ENCODE results near the gene ACE. TPM values are rescaled to one million over a fixed set of nuclear protein-coding genes. Genes with fewer than 3 reads are reported as not detected.

Gene ACE
- total and polyA plus RNA-seq, 2 experiments from 2014 or later, result 0.82 to 9.1 TPM

- no peak for TF ChIP-seq REST (IDR thresholded peaks at IDR 0.05; ENCODE audit: unreplicated experiment)
- no peak for TF ChIP-seq POLR2AphosphoS5 (IDR thresholded peaks at IDR 0.05; ENCODE audit: low read depth)
- TF ChIP-seq ZNF331 (CRISPR knock-in tag; IDR thresholded peaks at IDR 0.05; ENCODE audit: low read depth), result no peak
These were observed 17.6 kb downstream of the ACE start (continued) for GRCh38 chr17:63494300-63494928.

- Mint-ChIP-seq H3K27ac (no peak overlapping the region), H3K4me1 (peaks cover 10% of the 10 kb centered on the region; the same call in 2 of the 3 replicates), H3K4me3 (no peak overlapping the region), H3K9me3 (no peaks in the 10 kb centered on the region), H3K36me3 (ENCODE audit: low read depth) (no peaks in the 10 kb centered on the region), H3K27me3 (ENCODE audit: insufficient read depth, low read depth, poor library complexity) (peaks cover 2% of the 10 kb centered on the region)
- TF ChIP-seq EZH2phosphoT487 (IDR thresholded peaks at IDR 0.05; ENCODE audit: unreplicated experiment) (no peak), ZNF462 (CRISPR knock-in tag; IDR thresholded peaks at IDR 0.05) (no peak)
- H3K36me3 ChIP-seq (ENCODE audit: insufficient read depth), result no peaks in the 10 kb centered on the region
- no peaks in the 10 kb centered on the region for H3K4me1 ChIP-seq (ENCODE audit: insufficient read depth)
- H2AFZ ChIP-seq, result no peak overlapping the region
- H3K9me2 ChIP-seq (ENCODE audit: insufficient read depth), result no peaks in the 10 kb centered on the region
- no peaks in the 10 kb centered on the region for H3K27me3 ChIP-seq (ENCODE audit: insufficient read depth)
- no peak for DNase-seq (ENCODE audit: low spot score)
- no peaks in the 10 kb centered on the region for H3K79me2 ChIP-seq (replicated peaks; ENCODE audit: insufficient read depth)
- H4K20me1 ChIP-seq (replicated peaks; ENCODE audit: insufficient read depth), result no peaks in the 10 kb centered on the region
- ATAC-seq, result no peak
- no peaks in the 10 kb centered on the region for H3F3A ChIP-seq (replicated peaks; ENCODE audit: low read depth)
- no peak overlapping the region for H3K4me2 ChIP-seq
- H3K27ac ChIP-seq (ENCODE audit: low read depth), result no peak overlapping the region
- no peak overlapping the region for H3K4me3 ChIP-seq
These were observed 18.6 kb downstream of the ACE start for GRCh38 chr17:63495491-63495890.
